C4-2B (cell line): ENCODE measurements around the gene ELOVL6.
"Not testable (repeated sequence)": the region's sequence is repeated elsewhere in the genome, so short reads cannot be mapped to it uniquely, and the experiment has no call there.

Experiments used
- H3K27ac ChIP-seq: fragments of 450-650 bp; 2 replicates; pipeline ENCODE4 v1.5.1; 2017
- CTCF ChIP-seq: fragments of 450-650 bp; conservative IDR thresholded peaks from 2 replicates; pipeline ENCODE4 v1.5.1; 2017; ENCODE audit warnings: mild to moderate bottlenecking
- ZFX ChIP-seq: fragments of 450-650 bp; IDR thresholded peaks from 2 replicates; pipeline ENCODE4 v1.6.1; 2017

ELOVL6 gene

GRCh38 chr4:110198435-110199416, at the start of gene ELOVL6:
Gene ELOVL6, minus strand, starts transcription at chr4:110198615. Its CDS starts 280 bp downstream, at chr4:110198335.
- TF ChIP-seq ZFX (no peak), CTCF (no peak)
- H3K27ac ChIP-seq, result peak within 1 kb of the TSS; percentile 97

GRCh38 chr4:110248100-110248499, 49.7 kb upstream of the ELOVL6 start:
- peak overlapping the region; percentile 78 for H3K27ac ChIP-seq
- TF ChIP-seq ZFX (no peak), CTCF (no peak)

- no peak for TF ChIP-seq CTCF
- no peak for TF ChIP-seq ZFX
- H3K27ac ChIP-seq, result peak overlapping the region; percentile 78
Measured at GRCh38 chr4:110247591-110247990, 49.2 kb upstream of the ELOVL6 start.

- no peak overlapping the region for H3K27ac ChIP-seq
- TF ChIP-seq CTCF, result no peak
- TF ChIP-seq ZFX, result no peak
Measured at GRCh38 chr4:110245577-110245976, 47.2 kb upstream of the ELOVL6 start.

- TF ChIP-seq ZFX (no peak), CTCF (no peak)
Measured at GRCh38 chr4:110236324-110236723, 37.9 kb upstream of the ELOVL6 start.

GRCh38 chr4:110233581-110233980, 35.2 kb upstream of the ELOVL6 start:
- not testable (repeated sequence) for H3K27ac ChIP-seq

More at GRCh38 chr4:110236324-110236723, 37.9 kb upstream of the ELOVL6 start:
- no peak overlapping the region for H3K27ac ChIP-seq

- TF ChIP-seq CTCF (no peak), ZFX (no peak)
- H3K27ac ChIP-seq, result no peak overlapping the region
Measured at GRCh38 chr4:110231869-110232268, 33.5 kb upstream of the ELOVL6 start.

GRCh38 chr4:110229266-110229665, 30.9 kb upstream of the ELOVL6 start:
- no peak for TF ChIP-seq CTCF
- TF ChIP-seq ZFX, result no peak
- no peak overlapping the region for H3K27ac ChIP-seq
